Endothelial cell of umbilical vein (primary cell): ENCODE measurements around the gene ZNF766. TPM values are rescaled to one million over a fixed set of nuclear protein-coding genes. Genes with fewer than 3 reads are reported as not detected.

ENCODE experiments used
- BruUV-seq: library from RNA; stranded (reverse); fragments of 400-500 nt; replicated peaks from 2 replicates; lab custom pipeline; 2021; lab: Mats Ljungman, UMichigan
- CTCF ChIA-PET: fragments of 300-600, 350-600 bp; sonication (Branson Sonifier 250); formaldehyde crosslinking; loops from one replicate; lab custom pipeline; 2021; ENCODE audit warnings: antibody characterized with exemption, inconsistent platforms; lab: Charles Lee
- POLR2A ChIA-PET: fragments of 300-600, 350-600 bp; sonication (Branson Sonifier 250); formaldehyde crosslinking; loops from one replicate; lab custom pipeline; 2021; ENCODE audit warnings: antibody characterized with exemption, inconsistent platforms; lab: Charles Lee
- DNase-seq: peaks from one replicate; pipeline ENCODE4 v3.0.0-alpha.2; 2011; ENCODE audit warnings: low read depth, low spot score
- FAIRE-seq: peaks from 2 replicates; lab custom pipeline; 2011; peaks lifted over from hg19 to GRCh38; lab: Jason Lieb, UNC
- H2AFZ ChIP-seq: 2 replicates; pipeline ENCODE4 v1.6.0; 2012; ENCODE audit warnings: low read depth, low read length, control low read depth, inconsistent platforms
- H3K27ac ChIP-seq: 2 replicates; pipeline ENCODE4 v1.5.1; 2011; ENCODE audit warnings: low read depth, mild to moderate bottlenecking, control low read depth, low read length, moderate library complexity; ENCODE audit not compliant: insufficient read depth
- H3K27me3 ChIP-seq, 2 experiments: 2 replicates each; pipeline versions ENCODE4 v1.6.0 to v1.6.1; 2011; ENCODE audit warnings: low read length in 2 of 2, mixed read lengths in 1 of 2; ENCODE audit not compliant: control insufficient read depth in 2 of 2, insufficient read depth in 2 of 2
- H3K36me3 ChIP-seq, 2 experiments: 2 replicates in 1 of 2; 3 replicates in 1 of 2; pipeline ENCODE4 v1.5.1; 2011; ENCODE audit warnings: low read length in 2 of 2, mild to moderate bottlenecking in 1 of 2, moderate library complexity in 1 of 2; ENCODE audit not compliant: control insufficient read depth in 2 of 2, insufficient read depth in 2 of 2; ENCODE audit errors: extremely low read depth in 1 of 2
- H3K4me1 ChIP-seq: 3 replicates; pipeline ENCODE4 v1.5.1; 2011; ENCODE audit warnings: mild to moderate bottlenecking, low read length; ENCODE audit not compliant: control insufficient read depth, insufficient read depth; ENCODE audit errors: extremely low read depth
- H3K4me2 ChIP-seq: 2 replicates; pipeline ENCODE4 v1.6.1; 2011; ENCODE audit warnings: low read length, control low read depth, mixed read lengths; ENCODE audit not compliant: insufficient read depth
- H3K4me3 ChIP-seq, 3 experiments: fragments of 200-600 bp in 1 of 3; sonication (generic), shearing (Covaris generic) in 1 of 3; replicated peaks in 1 of 3; 2 replicates each; pipeline ENCODE4 v1.5.1; 2011 to 2016; ENCODE audit warnings: control low read depth in 3 of 3, low read length in 3 of 3, mild to moderate bottlenecking in 2 of 3, inconsistent platforms in 1 of 3, low read depth in 1 of 3, moderate library complexity in 1 of 3; ENCODE audit not compliant: insufficient read depth in 1 of 3
- H3K79me2 ChIP-seq: 2 replicates; pipeline ENCODE4 v1.6.0; 2012; ENCODE audit warnings: low read length, inconsistent platforms; ENCODE audit not compliant: control insufficient read depth, insufficient read depth
- H3K9ac ChIP-seq: replicated peaks from 2 replicates; pipeline ENCODE3; 2011; ENCODE audit warnings: low read length, control low read depth; ENCODE audit not compliant: insufficient read depth; ENCODE audit errors: extremely low read depth
- H3K9me1 ChIP-seq: replicated peaks from 3 replicates; pipeline ENCODE4 v1.6.0; 2011; ENCODE audit warnings: mild to moderate bottlenecking, low read length; ENCODE audit not compliant: control insufficient read depth, insufficient read depth; ENCODE audit errors: extremely low read depth
- H3K9me3 ChIP-seq: replicated peaks from 2 replicates; pipeline ENCODE4 v1.5.1; 2012; ENCODE audit warnings: low read length, inconsistent platforms; ENCODE audit not compliant: control insufficient read depth, insufficient read depth
- H4K20me1 ChIP-seq: replicated peaks from 2 replicates; pipeline ENCODE3; 2011; ENCODE audit warnings: mild to moderate bottlenecking, low read length; ENCODE audit not compliant: control insufficient read depth, insufficient read depth; ENCODE audit errors: extremely low read depth
- EZH2 ChIP-seq: IDR thresholded peaks from 2 replicates; pipeline ENCODE4 v1.6.1; 2012; ENCODE audit warnings: borderline replicate concordance, low read depth, mild to moderate bottlenecking, moderate library complexity, low read length, inconsistent platforms; ENCODE audit not compliant: severe bottlenecking
- FOS ChIP-seq: IDR thresholded peaks from 2 replicates; pipeline ENCODE4 v1.6.1; 2011; ENCODE audit warnings: mild to moderate bottlenecking, low read length, moderate library complexity, borderline replicate concordance; ENCODE audit not compliant: insufficient read depth
- GATA2 ChIP-seq: IDR thresholded peaks from 2 replicates; pipeline ENCODE4 v1.7.0; 2011; ENCODE audit warnings: low read depth, mild to moderate bottlenecking, moderate library complexity, mixed read lengths, low read length; ENCODE audit not compliant: insufficient read length, insufficient read depth
- POLR2A ChIP-seq: IDR thresholded peaks from 2 replicates; pipeline ENCODE4 v1.6.1; 2012; ENCODE audit warnings: low read depth, mild to moderate bottlenecking, control low read depth, low read length
- POLR2AphosphoS5 ChIP-seq: IDR thresholded peaks from 2 replicates; pipeline ENCODE4 v1.6.1; 2012; ENCODE audit warnings: low read depth, mild to moderate bottlenecking, control low read depth, low read length, moderate library complexity; ENCODE audit not compliant: insufficient read depth
- dilution Hi-C: fragments of 300-500 bp; cut with MboI; formaldehyde crosslinking; loops from one replicate; pipeline ENCODE4 v1.15.0; 2019; ENCODE audit warnings: low sequenced_read_pairs; ENCODE audit not compliant: extremely low pct_ligation_motif_present
- intact Hi-C: fragments of 100-400 bp; cut with micrococcal nuclease; formaldehyde crosslinking; loops from one replicate; pipeline ENCODE4 v1.10.0; 2022
- polyA plus RNA-seq, 4 experiments: library from polyadenylated mRNA; depleted of rRNA in 3 of 4; stranded (reverse) in 3 of 4; unstranded in 1 of 4; fragments of >200 nt; gene quantifications; 2 replicates each; pipeline versions ENCODE4 v1.2.1 to v1.2.3, GENCODE V29; 2011 to 2012; ENCODE audit warnings: missing spikeins in 1 of 4
- total RNA-seq: library from RNA; stranded (reverse); gene quantifications from 2 replicates; pipeline ENCODE4 v1.2.3, GENCODE V29; 2021
- TF ChIP-seq, protein P1 (sequence below): IDR thresholded peaks from 2 replicates; pipeline ENCODE4 v1.6.1; 2011; ENCODE audit not compliant: insufficient read depth, insufficient read length

ZNF766 gene
- total and polyA plus RNA-seq, 2 donors (not counting 3 experiments of a cell fraction or from before 2014, with no cell fraction given) = 2.9 to 8.9 TPM

DNA sequence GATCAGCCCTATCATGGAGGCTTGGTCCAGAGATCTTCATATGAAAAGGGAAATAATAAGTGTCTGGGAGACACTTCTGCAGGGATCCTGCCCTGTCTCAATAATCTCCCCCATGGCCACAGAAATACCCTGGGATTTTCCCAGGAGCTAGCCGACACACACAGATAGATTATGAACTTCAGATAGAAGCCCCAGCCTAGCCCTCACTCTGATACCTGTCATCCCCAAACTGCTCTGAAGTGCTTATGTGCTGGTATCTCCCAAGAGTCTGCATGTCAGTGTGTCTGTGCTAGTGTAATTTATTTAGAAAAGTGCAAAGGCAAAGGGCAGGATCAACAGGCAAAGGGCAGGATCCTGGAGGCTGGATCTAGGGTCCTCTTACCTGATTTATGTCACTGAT lies 38.7 kb upstream of the ZNF766 start:
- intact Hi-C loops = no loop called here
- BruUV-seq = no TSS peak
- POLR2A ChIA-PET = no interaction called here

DNA sequence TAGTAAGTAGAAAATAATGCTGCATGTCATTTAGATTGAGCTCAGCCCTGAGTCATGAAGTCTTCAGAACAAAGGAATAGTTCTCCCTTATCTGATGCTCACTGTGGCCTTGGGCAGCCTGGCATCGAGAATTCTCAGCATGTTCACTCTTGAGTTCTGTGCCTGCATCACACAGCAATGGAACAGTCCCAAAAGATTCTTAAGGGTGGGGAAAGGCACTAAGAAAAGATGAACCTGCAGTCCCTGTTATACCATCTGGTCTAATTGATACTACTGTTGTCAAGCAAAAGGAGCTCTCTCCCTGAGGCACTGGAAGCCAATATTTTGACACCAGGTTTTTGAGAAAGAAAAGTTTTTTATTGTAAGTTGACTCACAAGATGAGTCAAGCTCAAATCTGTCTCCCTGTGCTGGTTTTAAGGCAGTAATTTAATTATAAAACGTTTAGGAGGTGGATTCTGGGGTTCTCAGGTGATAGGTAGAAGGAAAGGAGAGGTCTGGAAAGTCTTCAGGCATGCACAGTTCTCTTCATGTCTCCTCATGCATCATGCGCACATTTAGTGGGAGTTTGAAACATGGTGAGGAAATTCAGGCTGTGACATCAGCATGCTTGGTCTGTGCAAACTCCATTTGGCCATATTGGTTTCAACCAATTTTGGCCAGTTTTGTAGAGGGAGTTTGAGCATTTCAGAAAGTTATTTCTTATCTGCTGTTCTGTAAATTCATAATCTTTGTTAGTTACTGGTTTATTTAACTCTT lies 38.1 kb upstream of the ZNF766 start:
- dilution Hi-C loops = no loop called here
- FAIRE-seq = no peak
- Histone ChIP-seq H3K9me3 (no peaks in the 10 kb centered on the region), H3K9me1 (no peaks in the 10 kb centered on the region), H3K27ac (no peak overlapping the region), H3K36me3 (peaks cover 7 to 14% of the 10 kb centered on the region in 2 experiments), H3K27me3 (no peaks in the 10 kb centered on the region), H3K4me2 (no peak overlapping the region), H3K9ac (no peak overlapping the region), H3K4me1 (no peaks in the 10 kb centered on the region), H3K4me3 (no peak overlapping the region), H4K20me1 (no peaks in the 10 kb centered on the region), H3K79me2 (no peaks in the 10 kb centered on the region), H2AFZ (no peak overlapping the region)
- ChIA-PET CTCF (no interaction called here), POLR2A (no interaction called here)
- BruUV-seq = no TSS peak
- intact Hi-C loops = no loop called here
- no peak for TF ChIP-seq POLR2AphosphoS5
- TF ChIP-seq, protein P1, sequence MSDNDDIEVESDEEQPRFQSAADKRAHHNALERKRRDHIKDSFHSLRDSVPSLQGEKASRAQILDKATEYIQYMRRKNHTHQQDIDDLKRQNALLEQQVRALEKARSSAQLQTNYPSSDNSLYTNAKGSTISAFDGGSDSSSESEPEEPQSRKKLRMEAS = no peak
- TF ChIP-seq FOS = no peak
- TF ChIP-seq POLR2A = peak; percentile 22
- DNase-seq = no peak

More for the DNA sequence above, 38.7 kb upstream of the ZNF766 start:
- Histone ChIP-seq H3K9me1 (no peaks in the 10 kb centered on the region), H3K27me3 (no peaks in the 10 kb centered on the region), H3K4me1 (no peaks in the 10 kb centered on the region), H3K9ac (no peak overlapping the region), H3K27ac (no peak overlapping the region), H3K4me2 (no peak overlapping the region), H2AFZ (no peak overlapping the region), H3K36me3 (peaks cover 10 to 19% of the 10 kb centered on the region in 2 experiments), H3K4me3 (no peak overlapping the region), H3K79me2 (no peaks in the 10 kb centered on the region), H4K20me1 (no peaks in the 10 kb centered on the region), H3K9me3 (no peaks in the 10 kb centered on the region)
- CTCF ChIA-PET = no interaction called here
- no peak for DNase-seq
- TF ChIP-seq GATA2 (no peak), FOS (no peak), EZH2 (no peak)
- FAIRE-seq = no peak
- dilution Hi-C loops = no loop called here
